ENCODE results near the gene GRM4.

Gene GRM4

GRCh38 chr6:33989016-33989854, 156.7 kb downstream of the GRM4 start:
- no peak for DNase-seq

GRCh38 chr6:33988121-33989015, 157.5 kb downstream of the GRM4 start:
- DNase-seq, result no peak

GRCh38 chr6:33987531-33988021, 158.3 kb downstream of the GRM4 start:
- no peak for DNase-seq

GRCh38 chr6:33985947-33986346, 159.9 kb downstream of the GRM4 start:
- DNase-seq, result no peak

- no peak for DNase-seq
These were observed 160.6 kb downstream of the GRM4 start for GRCh38 chr6:33985313-33985751.

GRCh38 chr6:33984466-33985312, 161.2 kb downstream of the GRM4 start:
- no peak for DNase-seq

- no peak for DNase-seq
These were observed 162.0 kb downstream of the GRM4 start for GRCh38 chr6:33983721-33984465.

GRCh38 chr6:33983109-33983716, 162.7 kb downstream of the GRM4 start:
- DNase-seq, result no peak

GRCh38 chr6:33981861-33982260, 164.0 kb downstream of the GRM4 start:
- DNase-seq, result no peak

GRCh38 chr6:33981421-33981820, 164.5 kb downstream of the GRM4 start:
- DNase-seq, result no peak

- DNase-seq, result no peak
These were observed 165.4 kb downstream of the GRM4 start for GRCh38 chr6:33980176-33981175.

- no peak for DNase-seq
These were observed 166.1 kb downstream of the GRM4 start for GRCh38 chr6:33979750-33980149.

GRCh38 chr6:33978412-33979150, 167.3 kb downstream of the GRM4 start:
- no peak for DNase-seq

- no peak for DNase-seq
These were observed 168.1 kb downstream of the GRM4 start for GRCh38 chr6:33977606-33978411.

GRCh38 chr6:33976437-33977360, 169.2 kb downstream of the GRM4 start:
- DNase-seq, result no peak

- DNase-seq, result no peak
These were observed 170.0 kb downstream of the GRM4 start for GRCh38 chr6:33975661-33976436.

- DNase-seq, result no peak
These were observed 171.4 kb downstream of the GRM4 start for GRCh38 chr6:33974471-33974870.
